PC-9 (cell line): ENCODE results near the gene P3H3.
A peak's percentile ranks its signal among the peaks of the same experiment; 100 is the strongest.

ENCODE experiments used
- CTCF ChIP-seq: fragments of 200-600 bp; sonication (generic); conservative IDR thresholded peaks from 2 replicates; pipeline ENCODE4 v1.6.1; 2017; ENCODE audit warnings: mixed run types, antibody characterized with exemption, mild to moderate bottlenecking, moderate library complexity
- EZH2 ChIP-seq: fragments of 200-600 bp; sonication (generic); IDR thresholded peaks from 2 replicates; pipeline ENCODE4 v1.8.0; 2017; ENCODE audit warnings: antibody characterized with exemption, low read depth

- peak; percentile 96 for TF ChIP-seq CTCF
- TF ChIP-seq EZH2 = no peak
These were observed 41.1 kb downstream of the P3H3 start for GRCh38 chr12:6869049-6870021.
